Activated naive CD8-positive, alpha-beta T cell treated with anti-CD3 and anti-CD28 coated beads, Interleukin-2, amount 10 ng/mL, durations not matched to agents 7 days and 5 days (primary cell): ENCODE data around the gene DSG1. TPM values are rescaled to one million over a fixed set of nuclear protein-coding genes. Genes with fewer than 3 reads are reported as not detected.

Experiments
- total RNA-seq, 2 experiments: library from RNA; stranded (reverse); gene quantifications; one replicate each; pipeline ENCODE4 v1.2.3, GENCODE V29; 2021

DSG1 gene
- total RNA-seq, 2 experiments from 2014 or later, result not detected

Other genes with a start within 250 kb of the DSG1 start
- not detected for gene DSC2, start 215.7 kb upstream of the DSG1 start, total RNA-seq
- gene DSC1, start 155.3 kb upstream of the DSG1 start, total RNA-seq, result under 1 TPM; 0.61 to 0.71 TPM
- not detected for gene DSG4, start 58.6 kb downstream of the DSG1 start, total RNA-seq
- not detected for gene DSG3, start 129.6 kb downstream of the DSG1 start, total RNA-seq
- gene DSG2, start 180.0 kb downstream of the DSG1 start, total RNA-seq, result under 1 TPM; 0.25 to 0.28 TPM